ENCODE measurements around the gene NDC80. TPM values are rescaled to one million over a fixed set of nuclear protein-coding genes. Genes with fewer than 3 reads are reported as not detected.

Gene NDC80
- total and polyA plus RNA-seq, 9 of the 15 experiments (the other 6 are each of a cell fraction or from before 2014, with no cell fraction given) = 65.2 to 97.9 (median 83.3) TPM

DNA sequence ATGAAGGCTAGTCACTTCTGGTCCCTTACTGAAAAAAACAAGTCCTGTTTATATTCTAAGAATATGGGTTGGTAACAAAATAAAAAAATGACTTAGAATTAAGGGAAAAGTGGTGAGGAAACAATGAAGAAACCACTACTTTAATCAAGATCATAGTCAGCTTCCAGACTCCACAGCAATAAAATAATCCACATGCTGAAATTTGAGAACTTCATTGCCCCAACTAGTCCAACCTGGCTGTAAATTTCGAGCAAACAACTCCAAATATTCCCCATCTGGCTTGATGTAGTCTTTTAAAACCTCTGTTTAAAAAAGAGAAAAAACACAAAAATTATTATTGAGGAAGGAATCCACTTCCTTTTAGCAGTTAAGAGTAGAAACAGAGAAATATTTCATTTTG is 32.5 kb upstream of the NDC80 start (continued):
- TF ChIP-seq PHF8 (IDR thresholded peaks at IDR 0.05; ENCODE audit: borderline replicate concordance, low read length) = no peak
- TF ChIP-seq BCOR (IDR thresholded peaks at IDR 0.05) = no peak
- TF ChIP-seq ZFPM2 (CRISPR knock-in tag; IDR thresholded peaks at IDR 0.05) = no peak

DNA sequence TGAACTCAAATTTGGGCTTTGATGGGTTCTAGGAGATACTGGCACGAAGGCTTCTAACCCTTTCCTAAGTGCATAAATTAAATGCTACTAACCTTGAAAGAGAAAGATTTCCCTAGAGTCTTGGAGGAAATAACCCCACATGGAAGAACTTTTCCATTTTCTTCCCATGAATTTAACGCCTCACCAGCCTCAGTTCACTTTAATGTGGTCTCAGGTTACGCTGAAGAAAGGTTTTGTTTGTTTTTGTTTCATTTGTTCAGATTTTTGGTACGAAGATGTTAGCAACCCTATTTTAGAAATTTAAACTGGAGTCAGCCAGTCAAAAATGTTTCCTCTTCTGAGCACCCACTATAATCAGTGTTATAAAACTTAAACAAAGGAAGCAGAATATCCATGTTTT is 30.8 kb upstream of the NDC80 start:
- no TSS peak for BruUV-seq (replicated peaks)
- Histone ChIP-seq H3K79me2 (ENCODE audit: control insufficient read depth, insufficient read depth, low read length) (no peaks in the 10 kb centered on the region), H3K4me1 (replicated peaks in 1 of 2; ENCODE audit: control insufficient read depth in 2 of 2, insufficient read depth in 2 of 2, low read length in 2 of 2) (no peaks in the 10 kb centered on the region), H2AFZ (ENCODE audit: low read depth, low read length) (no peak overlapping the region), H3K27me3 (ENCODE audit: control insufficient read depth in 2 of 2, insufficient read depth in 2 of 2, low read length in 2 of 2) (no peaks in the 10 kb centered on the region), H3K4me2 (ENCODE audit: insufficient read depth, low read length) (no peak overlapping the region), H3K9ac (ENCODE audit: insufficient read depth in 1 of 2, low read depth in 2 of 2, low read length in 2 of 2) (no peak overlapping the region), H3K9me1 (ENCODE audit: control insufficient read depth, insufficient read depth, low read length) (no peaks in the 10 kb centered on the region), H3K36me3 (ENCODE audit: control insufficient read depth, insufficient read depth, low read length) (peaks cover 17% of the 10 kb centered on the region; the same call in 2 of the 3 replicates), H3K9me3 (replicated peaks; ENCODE audit: control insufficient read depth, insufficient read depth, low read depth, low read length) (no peaks in the 10 kb centered on the region), H3K4me3 (no peak overlapping the region), H4K20me1 (replicated peaks; ENCODE audit: control insufficient read depth, insufficient read depth, low read length) (no peaks in the 10 kb centered on the region), H3K27ac (ENCODE audit: extremely low read depth, low read depth, low read length) (no peak overlapping the region)
- no peak for DNase-seq (ENCODE audit: extremely low read depth in 1 of 4, low spot score in 3 of 4)
- no peak for FAIRE-seq
- no peak for ATAC-seq
- WGBS (ENCODE audit: insufficient coverage, low coverage, missing lambda C conversion rate) = 90% methylated on average over 4 of the region's 4 CpGs
- ChIA-PET CTCF (ENCODE audit: low intra/inter-chr PET ratio) (interaction anchor here (1.4 kb wide), 1 partner anchor 1676 kb away, joined by 3 read pairs; no protein-coding TSS in a partner anchor), POLR2A (interaction anchor here (1.3 kb wide), 1 partner anchor 22 kb away, joined by 4 read pairs; no protein-coding TSS in a partner anchor)
- intact Hi-C loops (cut with micrococcal nuclease) (loop anchor here (10.0 kb wide), 3 partner anchors 316 to 966 kb away; no protein-coding TSS in a partner anchor), in situ Hi-C loops (cut with MboI) (loop anchor here (25.0 kb wide), 1 partner anchor 953 kb away; no protein-coding TSS in a partner anchor)
- TF ChIP-seq POLR2B (IDR thresholded peaks at IDR 0.05; ENCODE audit: low read depth, partially characterized antibody) (no peak), ASH1L (IDR thresholded peaks at IDR 0.05; ENCODE audit: borderline replicate concordance, low read depth, partially characterized antibody) (no peak), STAT5A (IDR thresholded peaks at IDR 0.05; ENCODE audit: borderline replicate concordance, low read length) (no peak), ZNF347 (CRISPR knock-in tag; IDR thresholded peaks at IDR 0.05; ENCODE audit: low read depth) (no peak), ZNF217 (CRISPR knock-in tag; IDR thresholded peaks at IDR 0.05) (no peak), ZNF507 (tag; conservative IDR thresholded peaks at IDR 0.05) (no peak), ZNF253 (CRISPR knock-in tag; conservative IDR thresholded peaks at IDR 0.05) (no peak), CEBPG (CRISPR knock-in tag; IDR thresholded peaks at IDR 0.05) (no peak), CEBPG (tag; conservative IDR thresholded peaks at IDR 0.05 in 1 of 2, IDR thresholded peaks at IDR 0.05 in 1 of 2) (no peak), ILK (tag; IDR thresholded peaks at IDR 0.05; ENCODE audit: borderline replicate concordance, low read depth) (no peak), SMC3 (conservative IDR thresholded peaks at IDR 0.05; ENCODE audit: insufficient read depth, low read depth, low read length) (no peak)
- TF ChIP-seq, protein P1, sequence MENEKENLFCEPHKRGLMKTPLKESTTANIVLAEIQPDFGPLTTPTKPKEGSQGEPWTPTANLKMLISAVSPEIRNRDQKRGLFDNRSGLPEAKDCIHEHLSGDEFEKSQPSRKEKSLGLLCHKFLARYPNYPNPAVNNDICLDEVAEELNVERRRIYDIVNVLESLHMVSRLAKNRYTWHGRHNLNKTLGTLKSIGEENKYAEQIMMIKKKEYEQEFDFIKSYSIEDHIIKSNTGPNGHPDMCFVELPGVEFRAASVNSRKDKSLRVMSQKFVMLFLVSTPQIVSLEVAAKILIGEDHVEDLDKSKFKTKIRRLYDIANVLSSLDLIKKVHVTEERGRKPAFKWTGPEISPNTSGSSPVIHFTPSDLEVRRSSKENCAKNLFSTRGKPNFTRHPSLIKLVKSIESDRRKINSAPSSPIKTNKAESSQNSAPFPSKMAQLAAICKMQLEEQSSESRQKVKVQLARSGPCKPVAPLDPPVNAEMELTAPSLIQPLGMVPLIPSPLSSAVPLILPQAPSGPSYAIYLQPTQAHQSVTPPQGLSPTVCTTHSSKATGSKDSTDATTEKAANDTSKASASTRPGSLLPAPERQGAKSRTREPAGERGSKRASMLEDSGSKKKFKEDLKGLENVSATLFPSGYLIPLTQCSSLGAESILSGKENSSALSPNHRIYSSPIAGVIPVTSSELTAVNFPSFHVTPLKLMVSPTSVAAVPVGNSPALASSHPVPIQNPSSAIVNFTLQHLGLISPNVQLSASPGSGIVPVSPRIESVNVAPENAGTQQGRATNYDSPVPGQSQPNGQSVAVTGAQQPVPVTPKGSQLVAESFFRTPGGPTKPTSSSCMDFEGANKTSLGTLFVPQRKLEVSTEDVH (IDR thresholded peaks at IDR 0.05; ENCODE audit: low read depth, partially characterized antibody) = no peak
- TF ChIP-seq, protein P2, sequence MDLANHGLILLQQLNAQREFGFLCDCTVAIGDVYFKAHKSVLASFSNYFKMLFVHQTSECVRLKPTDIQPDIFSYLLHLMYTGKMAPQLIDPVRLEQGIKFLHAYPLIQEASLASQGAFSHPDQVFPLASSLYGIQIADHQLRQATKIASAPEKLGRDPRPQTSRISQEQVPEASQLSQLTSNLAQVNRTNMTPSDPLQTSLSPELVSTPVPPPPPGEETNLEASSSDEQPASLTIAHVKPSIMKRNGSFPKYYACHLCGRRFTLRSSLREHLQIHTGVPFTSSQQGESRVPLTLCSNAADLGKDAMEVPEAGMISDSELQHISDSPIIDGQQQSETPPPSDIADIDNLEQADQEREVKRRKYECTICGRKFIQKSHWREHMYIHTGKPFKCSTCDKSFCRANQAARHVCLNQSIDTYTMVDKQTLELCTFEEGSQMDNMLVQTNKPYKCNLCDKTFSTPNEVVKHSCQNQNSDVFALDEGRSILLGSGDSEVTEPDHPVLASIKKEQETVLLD (IDR thresholded peaks at IDR 0.05) = no peak

Data from K562 (cell line).